Activated CD4-positive, alpha-beta memory T cell treated with anti-CD3 and anti-CD28 coated beads for 36 hours (primary cell): Measurements from ENCODE around the gene HMG20A. TPM values are rescaled to one million over a fixed set of nuclear protein-coding genes. Genes with fewer than 3 reads are reported as not detected.

Source experiments
- CTCF ChIA-PET: fragments of 350-600 bp; sonication (Branson Sonifier 250); formaldehyde crosslinking; loops from one replicate; lab custom pipeline; 2021; ENCODE audit warnings: antibody characterized with exemption, inconsistent platforms; lab: Charles Lee
- POLR2A ChIA-PET: fragments of 350-600 bp; sonication (Branson Sonifier 250); formaldehyde crosslinking; loops from one replicate; lab custom pipeline; 2021; ENCODE audit warnings: antibody characterized with exemption; lab: Charles Lee
- DNase-seq: peaks from one replicate; pipeline ENCODE4 v3.0.0-alpha.2; 2020
- H3K27ac Mint-ChIP-seq: one replicate; pipeline ENCODE4 v1.8.0; 2021; ENCODE audit warnings: mixed read lengths
- H3K27me3 Mint-ChIP-seq: one replicate; pipeline ENCODE4 v1.8.0; 2021; ENCODE audit warnings: mixed read lengths
- H3K36me3 Mint-ChIP-seq: one replicate; pipeline ENCODE4 v1.8.0; 2021; ENCODE audit warnings: mixed read lengths
- H3K4me1 Mint-ChIP-seq: one replicate; pipeline ENCODE4 v1.8.0; 2021; ENCODE audit warnings: low read depth, mixed read lengths
- H3K4me3 Mint-ChIP-seq: one replicate; pipeline ENCODE4 v1.8.0; 2021; ENCODE audit warnings: mild to moderate bottlenecking, mixed read lengths
- H3K9me3 Mint-ChIP-seq: one replicate; pipeline ENCODE4 v1.8.0; 2021; ENCODE audit warnings: mixed read lengths
- intact Hi-C: fragments of 100-400 bp; cut with micrococcal nuclease; formaldehyde crosslinking; loops from one replicate; pipeline ENCODE4 v1.15.1; 2023
- total RNA-seq, 2 experiments: library from RNA; stranded (reverse); gene quantifications; one replicate each; pipeline ENCODE4 v1.2.3, GENCODE V29; 2021

HMG20A gene
- total RNA-seq, 2 experiments from 2014 or later, result 34.8 to 41.5 TPM

GRCh38 chr15:77497110-77497737 lies 76.5 kb downstream of the HMG20A start:
- CTCF ChIA-PET, result interaction anchor here (0.6 to 6.5 kb wide), 31 partner anchors 8 to 1203 kb away, joined by 3 to 80 read pairs (median 4); no protein-coding TSS in a partner anchor
- H3K36me3 Mint-ChIP-seq, result no peaks in the 10 kb centered on the region
- no peaks in the 10 kb centered on the region for H3K9me3 Mint-ChIP-seq
- intact Hi-C loops, result loop anchor here (1.0 to 10.0 kb wide), 4 partner anchors 310 to 592 kb away; partner anchors contain the start of gene SCAPER
- H3K4me1 Mint-ChIP-seq, result peaks cover 17% of the 10 kb centered on the region
- H3K27me3 Mint-ChIP-seq, result no peaks in the 10 kb centered on the region
- no peak for DNase-seq
- H3K4me3 Mint-ChIP-seq, result no peak overlapping the region
- no peak overlapping the region for H3K27ac Mint-ChIP-seq
- POLR2A ChIA-PET, result no interaction called here

- ChIA-PET CTCF (interaction anchor here (0.5 to 6.5 kb wide), 10 partner anchors 11 to 1204 kb away, joined by 3 to 80 read pairs (median 4); no protein-coding TSS in a partner anchor), POLR2A (no interaction called here)
- DNase-seq, result no peak
- intact Hi-C loops, result loop anchor here (1.0 to 10.0 kb wide), 4 partner anchors 311 to 593 kb away; partner anchors contain the start of gene SCAPER
- Mint-ChIP-seq H3K27me3 (no peaks in the 10 kb centered on the region), H3K4me1 (peaks cover 14% of the 10 kb centered on the region), H3K4me3 (no peak overlapping the region), H3K27ac (no peak overlapping the region), H3K9me3 (no peaks in the 10 kb centered on the region), H3K36me3 (no peaks in the 10 kb centered on the region)
These were observed 77.3 kb downstream of the HMG20A start for GRCh38 chr15:77497942-77498361.

DNA sequence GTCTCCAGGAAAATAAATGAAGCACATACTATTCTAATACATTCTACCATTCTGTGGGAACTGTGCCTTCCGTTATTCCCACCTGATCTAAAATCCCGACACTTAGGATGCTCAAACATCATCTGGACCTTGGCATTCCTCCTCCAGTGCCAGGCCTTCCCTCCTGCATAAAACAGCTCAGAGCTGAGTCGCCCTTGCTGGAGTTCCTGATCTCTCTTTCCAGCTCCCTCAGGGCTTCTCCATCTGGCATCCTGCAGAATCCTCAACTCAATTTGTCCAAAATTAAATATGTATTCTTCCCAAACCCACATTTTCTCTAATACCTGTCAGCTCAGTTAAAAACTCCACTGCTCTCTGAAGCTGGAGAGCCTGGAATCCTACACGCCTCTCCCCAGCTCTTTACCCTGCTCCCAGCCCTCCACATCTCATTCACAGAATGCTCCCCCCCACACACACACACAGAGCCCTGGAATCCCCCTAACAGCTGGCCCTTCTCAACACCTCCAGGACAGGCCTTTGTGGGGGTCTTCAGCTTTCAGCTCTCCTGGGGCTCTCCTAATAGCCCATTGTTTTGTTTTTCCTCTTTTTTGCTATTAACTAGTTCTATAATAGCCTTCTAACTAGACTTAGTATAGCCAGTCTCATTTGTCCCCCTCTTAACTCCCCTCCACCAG lies 78.5 kb downstream of the HMG20A start:
- no peak overlapping the region for H3K27ac Mint-ChIP-seq
- no peaks in the 10 kb centered on the region for H3K9me3 Mint-ChIP-seq
- no peaks in the 10 kb centered on the region for H3K27me3 Mint-ChIP-seq
- DNase-seq, result no peak
- no peaks in the 10 kb centered on the region for H3K36me3 Mint-ChIP-seq
- H3K4me1 Mint-ChIP-seq, result peaks cover 3% of the 10 kb centered on the region
- ChIA-PET POLR2A (no interaction called here), CTCF (interaction anchor here (0.8 to 6.5 kb wide), 4 partner anchors 44 to 526 kb away, joined by 4 to 80 read pairs (median 23); no protein-coding TSS in a partner anchor)
- H3K4me3 Mint-ChIP-seq, result no peak overlapping the region
- intact Hi-C loops, result loop anchor here (5.0 to 10.0 kb wide), 2 partner anchors 527 to 594 kb away; partner anchors contain the start of gene SCAPER

- ChIA-PET POLR2A (interaction anchor here (0.7 kb wide), 1 partner anchor 549 kb away, joined by 3 read pairs; no protein-coding TSS in a partner anchor), CTCF (no interaction called here)
- intact Hi-C loops, result no loop called here
- Mint-ChIP-seq H3K4me1 (no peaks in the 10 kb centered on the region), H3K9me3 (no peaks in the 10 kb centered on the region), H3K36me3 (no peaks in the 10 kb centered on the region), H3K4me3 (no peak overlapping the region), H3K27me3 (no peaks in the 10 kb centered on the region), H3K27ac (no peak overlapping the region)
- DNase-seq, result no peak
These were observed 80.3 kb downstream of the HMG20A start for GRCh38 chr15:77500989-77501388.

DNA sequence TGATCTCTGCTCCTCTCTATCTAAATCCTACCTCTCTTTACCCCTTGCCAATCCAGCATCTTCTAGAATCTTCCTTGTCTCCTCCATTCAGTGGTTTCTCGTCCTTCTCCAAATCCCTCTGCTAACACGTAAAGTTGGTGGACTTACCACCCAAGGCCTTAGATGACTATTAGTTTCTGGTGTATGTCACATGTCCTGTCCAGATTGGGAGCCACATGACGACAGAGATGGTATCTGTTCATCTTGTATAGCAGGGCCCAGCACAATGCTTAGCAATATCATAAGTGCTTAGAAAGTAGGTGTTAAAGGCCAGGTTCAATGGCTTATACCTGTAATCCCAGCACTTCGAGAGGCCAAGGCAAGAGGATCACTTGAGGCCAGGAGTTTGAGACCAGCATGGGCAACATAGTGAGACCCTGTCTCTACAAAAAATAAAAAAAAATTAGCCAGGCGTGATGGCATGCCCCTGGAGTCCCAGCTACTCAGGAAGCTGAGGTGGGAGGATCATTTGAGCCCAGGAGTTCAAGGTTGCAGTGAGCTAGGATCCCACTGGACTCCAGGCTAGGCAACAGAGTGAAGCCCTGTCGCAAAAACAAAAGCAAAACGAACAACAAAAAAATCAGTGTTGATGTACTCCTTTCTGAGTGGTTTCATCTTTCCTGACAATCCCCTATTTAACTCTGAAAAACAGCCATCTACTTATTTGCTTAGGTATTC lies 81.8 kb downstream of the HMG20A start:
- no peak overlapping the region for H3K4me3 Mint-ChIP-seq
- no peak overlapping the region for H3K27ac Mint-ChIP-seq
- no peak for DNase-seq
- POLR2A ChIA-PET, result no interaction called here
- no peaks in the 10 kb centered on the region for H3K36me3 Mint-ChIP-seq
- H3K27me3 Mint-ChIP-seq, result no peaks in the 10 kb centered on the region
- CTCF ChIA-PET, result interaction anchor here (0.5 to 1.0 kb wide), 3 partner anchors 13 to 316 kb away, joined by 3 read pairs; no protein-coding TSS in a partner anchor
- no peaks in the 10 kb centered on the region for H3K4me1 Mint-ChIP-seq
- no peaks in the 10 kb centered on the region for H3K9me3 Mint-ChIP-seq
- intact Hi-C loops, result no loop called here

DNA sequence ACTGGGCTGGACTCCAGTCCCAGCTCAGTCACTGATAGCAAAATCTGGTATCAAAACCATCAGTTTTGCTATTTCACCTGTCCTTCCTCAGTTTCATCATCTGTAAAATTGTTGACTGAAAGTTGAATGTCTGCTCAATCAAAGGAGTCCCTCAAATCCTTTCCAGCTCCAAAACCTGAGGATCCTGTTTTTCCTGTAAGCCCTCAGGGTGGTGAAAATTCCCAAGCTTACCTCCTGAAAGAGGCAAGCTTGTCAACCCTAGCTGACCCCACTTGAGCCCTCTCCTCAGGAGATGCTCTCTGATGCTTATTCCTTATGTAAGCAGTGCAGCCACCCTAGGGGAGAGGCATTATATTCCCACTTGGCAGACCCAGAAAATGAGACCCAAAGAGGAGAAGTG lies 82.6 kb downstream of the HMG20A start:
- peaks cover 2% of the 10 kb centered on the region for H3K4me1 Mint-ChIP-seq
- ChIA-PET CTCF (interaction anchor here (0.8 to 1.0 kb wide), 2 partner anchors 40 to 316 kb away, joined by 3 read pairs; no protein-coding TSS in a partner anchor), POLR2A (no interaction called here)
- no peaks in the 10 kb centered on the region for H3K27me3 Mint-ChIP-seq
- DNase-seq, result no peak
- intact Hi-C loops, result no loop called here
- no peak overlapping the region for H3K27ac Mint-ChIP-seq
- no peak overlapping the region for H3K4me3 Mint-ChIP-seq
- no peaks in the 10 kb centered on the region for H3K36me3 Mint-ChIP-seq
- H3K9me3 Mint-ChIP-seq, result no peaks in the 10 kb centered on the region

DNA sequence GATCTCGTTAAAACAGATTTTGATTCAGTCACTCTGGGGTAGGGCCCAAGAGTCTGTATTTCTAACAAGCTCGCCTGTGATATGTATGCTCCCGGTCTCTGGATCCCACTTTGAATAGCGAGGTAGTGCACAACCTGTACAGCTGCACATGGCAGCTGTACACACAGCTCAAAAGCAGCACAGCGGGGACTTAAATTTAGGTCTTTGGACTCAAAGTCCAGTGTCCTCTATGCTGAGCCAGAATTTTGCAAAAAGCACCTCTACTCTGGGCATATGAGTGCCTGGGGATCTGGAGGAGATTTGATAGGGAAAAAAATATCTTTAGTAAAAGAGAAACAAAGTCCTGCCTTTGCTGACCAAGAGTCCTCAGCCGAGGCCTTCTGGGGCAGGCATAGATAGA lies 83.1 kb downstream of the HMG20A start:
- Mint-ChIP-seq H3K9me3 (no peaks in the 10 kb centered on the region), H3K4me3 (no peak overlapping the region), H3K27ac (no peak overlapping the region), H3K36me3 (no peaks in the 10 kb centered on the region), H3K27me3 (no peaks in the 10 kb centered on the region), H3K4me1 (peaks cover 5% of the 10 kb centered on the region)
- no peak for DNase-seq
- intact Hi-C loops, result no loop called here
- ChIA-PET POLR2A (no interaction called here), CTCF (interaction anchor here (1.0 kb wide), 1 partner anchor 40 kb away, joined by 3 read pairs; no protein-coding TSS in a partner anchor)

DNA sequence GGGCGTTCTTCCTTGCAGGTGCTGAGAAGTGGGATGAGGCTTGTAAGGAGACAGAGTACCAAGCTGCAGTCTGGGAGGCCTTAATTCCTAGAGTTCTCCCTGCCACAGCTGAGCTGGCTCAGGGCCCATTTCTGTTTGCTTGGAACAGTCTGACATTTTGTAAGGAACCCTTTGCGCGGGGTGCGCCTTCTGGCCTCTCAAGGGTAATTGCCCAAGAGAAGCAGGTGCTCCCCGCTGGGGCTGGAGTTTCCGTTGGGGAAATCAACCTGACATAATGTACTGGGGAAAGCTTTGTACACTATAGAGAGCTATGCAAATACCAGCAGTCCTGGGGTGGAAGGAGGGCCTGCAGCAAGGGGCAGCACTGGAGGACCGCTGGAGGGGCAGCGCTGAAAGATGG lies 83.6 kb downstream of the HMG20A start:
- POLR2A ChIA-PET, result no interaction called here
- Mint-ChIP-seq H3K27ac (no peak overlapping the region), H3K9me3 (no peaks in the 10 kb centered on the region), H3K36me3 (no peaks in the 10 kb centered on the region), H3K4me3 (no peak overlapping the region), H3K4me1 (peaks cover 6% of the 10 kb centered on the region), H3K27me3 (no peaks in the 10 kb centered on the region)
- CTCF ChIA-PET, result no interaction called here
- intact Hi-C loops, result no loop called here
- DNase-seq, result no peak

- Mint-ChIP-seq H3K27me3 (no peaks in the 10 kb centered on the region), H3K9me3 (no peaks in the 10 kb centered on the region), H3K4me3 (no peak overlapping the region), H3K4me1 (peaks cover 6% of the 10 kb centered on the region), H3K36me3 (no peaks in the 10 kb centered on the region), H3K27ac (no peak overlapping the region)
- ChIA-PET CTCF (interaction anchor here (1.2 kb wide), 1 partner anchor 39 kb away, joined by 5 read pairs; no protein-coding TSS in a partner anchor), POLR2A (no interaction called here)
- intact Hi-C loops, result no loop called here
- no peak for DNase-seq
These were observed 84.2 kb downstream of the HMG20A start for GRCh38 chr15:77504871-77505270.

GRCh38 chr15:77505556-77505955 lies 84.9 kb downstream of the HMG20A start:
- Mint-ChIP-seq H3K36me3 (no peaks in the 10 kb centered on the region), H3K4me3 (no peak overlapping the region), H3K27me3 (no peaks in the 10 kb centered on the region), H3K4me1 (peaks cover 6% of the 10 kb centered on the region), H3K9me3 (no peaks in the 10 kb centered on the region), H3K27ac (no peak overlapping the region)
- ChIA-PET CTCF (interaction anchor here (0.7 to 1.2 kb wide), 2 partner anchors 8 to 38 kb away, joined by 3 to 5 read pairs; no protein-coding TSS in a partner anchor), POLR2A (interaction anchor here (0.7 kb wide), 1 partner anchor 47 kb away, joined by 5 read pairs; no protein-coding TSS in a partner anchor)
- intact Hi-C loops, result no loop called here
- DNase-seq, result no peak

- no peaks in the 10 kb centered on the region for H3K36me3 Mint-ChIP-seq
- ChIA-PET CTCF (interaction anchor here (1.1 to 1.3 kb wide), 3 partner anchors 37 to 533 kb away, joined by 3 to 5 read pairs (median 3); no protein-coding TSS in a partner anchor), POLR2A (no interaction called here)
- H3K9me3 Mint-ChIP-seq, result peaks cover under 1% of the 10 kb centered on the region
- intact Hi-C loops, result no loop called here
- H3K4me3 Mint-ChIP-seq, result no peak overlapping the region
- H3K27me3 Mint-ChIP-seq, result no peaks in the 10 kb centered on the region
- peaks cover 6% of the 10 kb centered on the region for H3K4me1 Mint-ChIP-seq
- H3K27ac Mint-ChIP-seq, result no peak overlapping the region
- no peak for DNase-seq
These were observed 85.8 kb downstream of the HMG20A start for GRCh38 chr15:77506311-77507142.
